ENCODE data around the gene SPSB4. TPM values are rescaled to one million over a fixed set of nuclear protein-coding genes. Genes with fewer than 3 reads are reported as not detected.

The SPSB4 gene
- total RNA-seq, 4 donors from 2014 or later: 0.14 TPM; not detected in 3

DNA sequence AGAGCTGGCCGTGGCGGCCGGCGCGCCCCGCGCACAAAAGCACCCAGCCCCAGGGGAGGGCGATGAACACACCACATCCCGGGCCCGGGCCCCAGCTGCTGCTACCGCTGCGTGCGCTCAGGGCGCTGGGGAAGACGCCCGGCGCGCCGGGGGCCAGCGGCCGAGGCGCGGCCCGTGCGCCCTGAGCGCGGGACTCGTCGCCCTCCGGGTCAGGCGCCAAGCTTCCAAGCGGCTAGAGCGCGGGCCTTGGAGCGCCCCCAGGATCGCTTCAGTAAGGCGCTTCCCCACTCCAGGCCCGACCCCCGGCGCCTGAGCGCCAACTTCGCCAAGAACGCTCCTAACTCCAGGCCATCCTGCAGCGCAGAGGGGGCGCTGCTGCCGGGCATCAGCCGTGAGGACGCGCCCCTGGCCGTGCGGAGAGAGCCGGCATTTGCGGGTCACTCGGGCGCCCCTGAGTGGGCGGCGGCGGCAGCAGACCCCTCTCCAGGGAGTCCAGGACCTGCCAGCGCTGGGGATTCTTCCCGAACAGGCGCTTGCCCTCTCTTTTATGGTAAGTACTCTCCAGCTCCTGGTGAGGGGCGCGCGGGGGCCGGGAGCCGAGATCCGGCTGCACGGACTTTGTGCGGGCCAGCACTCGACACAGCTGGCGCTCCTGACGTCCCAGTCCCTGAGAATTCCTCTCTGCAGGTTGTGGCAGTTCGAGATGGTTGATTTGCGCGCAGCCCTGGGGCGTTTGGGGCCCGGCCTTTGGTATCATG, 475 bp downstream of the SPSB4 start:
- Histone ChIP-seq H3K27ac (no peak overlapping the region), H3K36me3 (no peaks in the 10 kb centered on the region), H3K9me3 (no peaks in the 10 kb centered on the region), H3K27me3 (peaks cover 70% of the 10 kb centered on the region), H3K4me1 (peaks cover 0 to 19% (median 12%) of the 10 kb centered on the region in 4 donors), H3K4me3 (peak overlapping the region in 3 of 4 donors; percentile 27 to 49 (median 37))
- no peak for DNase-seq
- in situ Hi-C loops (cut with MboI; ENCODE audit: low pct_ligation_motif_present in 1 of 4, low pct_unique_long_range_greater_than_20kb in 1 of 4, low sequenced_read_pairs in 3 of 4): no loop called here
- WGBS, 2 donors (ENCODE audit: low coverage in 1 of 2): 2% methylated on average over 48 of the region's 77 CpGs; no CpG with 5 or more reads in 1 of the 2 donors
- TF ChIP-seq POLR2AphosphoS5 (IDR thresholded peaks at IDR 0.05) (no peak), POLR2A (IDR thresholded peaks at IDR 0.05) (no peak), EP300 (IDR thresholded peaks at IDR 0.05; ENCODE audit: low read depth) (no peak), CTCF (IDR thresholded peaks at IDR 0.05) (no peak)
- intact Hi-C loops (cut with DNase I; ENCODE audit: low total_unique reads): no loop called here

- Histone ChIP-seq H3K9me3 (no peaks in the 10 kb centered on the region), H3K27ac (no peak overlapping the region), H3K27me3 (peaks cover 62% of the 10 kb centered on the region), H3K4me3 (peak overlapping the region in 2 of 4 donors; percentile 37 to 49), H3K4me1 (peaks cover 0 to 19% (median 12%) of the 10 kb centered on the region in 4 donors), H3K36me3 (no peaks in the 10 kb centered on the region)
- TF ChIP-seq POLR2AphosphoS5 (IDR thresholded peaks at IDR 0.05): no peak
- TF ChIP-seq EP300 (IDR thresholded peaks at IDR 0.05; ENCODE audit: low read depth): no peak
- intact Hi-C loops (cut with DNase I; ENCODE audit: low total_unique reads) (no loop called here), in situ Hi-C loops (cut with MboI; ENCODE audit: low pct_ligation_motif_present in 1 of 4, low pct_unique_long_range_greater_than_20kb in 1 of 4, low sequenced_read_pairs in 3 of 4) (no loop called here)
- 0 to 8% methylated on average over 1 to 48 of the region's 48 CpGs for WGBS, 2 donors (ENCODE audit: low coverage in 1 of 2)
- DNase-seq: no peak
Measured at GRCh38 chr3:141052201-141053069, 1.3 kb downstream of the SPSB4 start.

- no peak for TF ChIP-seq EP300 (IDR thresholded peaks at IDR 0.05; ENCODE audit: low read depth)
- TF ChIP-seq CTCF (IDR thresholded peaks at IDR 0.05): no peak
- TF ChIP-seq POLR2A (IDR thresholded peaks at IDR 0.05): no peak
- no peak for TF ChIP-seq POLR2AphosphoS5 (IDR thresholded peaks at IDR 0.05)
- H3K27ac ChIP-seq: no peak overlapping the region
- in situ Hi-C loops (cut with MboI; ENCODE audit: low pct_ligation_motif_present in 1 of 4, low pct_unique_long_range_greater_than_20kb in 1 of 4, low sequenced_read_pairs in 3 of 4) (no loop called here), intact Hi-C loops (cut with DNase I; ENCODE audit: low total_unique reads) (no loop called here)
- H3K4me1 ChIP-seq: peaks cover 0 to 19% (median 12%) of the 10 kb centered on the region in 4 donors
- no peak overlapping the region for H3K4me3 ChIP-seq
- DNase-seq: no peak
- H3K9me3 ChIP-seq: no peaks in the 10 kb centered on the region
- WGBS, 2 donors (ENCODE audit: low coverage in 1 of 2): 80 to 82% methylated on average over 5 of the region's 5 CpGs
- H3K36me3 ChIP-seq: no peaks in the 10 kb centered on the region
- H3K27me3 ChIP-seq: peaks cover 44% of the 10 kb centered on the region
Measured at GRCh38 chr3:141055136-141055535, 4.0 kb downstream of the SPSB4 start.

DNA sequence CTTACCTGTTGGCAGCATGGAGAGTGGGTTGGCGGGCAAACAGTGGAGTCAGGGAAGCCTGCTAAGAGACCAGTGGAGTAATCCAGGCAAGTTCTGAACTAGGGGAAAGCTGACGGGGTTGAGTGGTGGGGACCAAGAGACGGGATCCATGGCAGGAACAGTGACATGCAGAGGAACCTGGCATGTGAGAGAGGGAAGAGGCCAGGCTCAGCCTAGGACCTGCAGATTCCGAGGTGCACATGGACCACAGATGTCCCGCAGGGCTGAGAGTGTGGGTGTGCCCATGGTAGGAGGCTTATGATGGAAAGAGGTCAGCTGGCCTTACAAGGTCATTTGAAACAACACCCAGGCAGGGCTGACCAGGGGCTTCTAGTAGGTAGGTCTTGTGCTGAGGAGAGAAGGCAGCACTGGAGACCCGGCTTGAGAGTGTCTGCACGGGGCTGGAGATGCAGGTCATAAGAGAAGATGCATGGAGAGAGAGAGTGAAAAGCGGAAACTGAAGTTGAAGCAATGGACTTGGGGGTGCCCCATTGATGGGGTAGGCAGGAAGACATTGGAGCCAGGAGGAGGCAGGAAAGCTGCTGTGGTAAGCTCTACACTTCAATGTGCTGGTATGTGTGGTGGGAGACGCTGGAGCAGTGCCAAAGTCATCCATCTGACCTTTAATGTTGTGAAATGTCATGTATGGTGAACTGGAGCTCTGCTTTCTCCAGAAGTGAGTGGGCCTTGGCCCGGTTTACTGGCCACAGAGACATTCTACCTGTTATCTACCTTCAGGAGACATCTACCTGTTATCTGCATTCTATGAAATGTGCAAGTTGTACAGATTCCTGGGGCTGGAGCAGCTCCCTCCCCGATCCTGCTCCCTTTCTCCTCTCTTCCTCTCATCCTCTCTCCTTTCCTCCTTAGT, 4.6 kb downstream of the SPSB4 start:
- H3K9me3 ChIP-seq: no peaks in the 10 kb centered on the region
- in situ Hi-C loops (cut with MboI; ENCODE audit: low pct_ligation_motif_present in 1 of 4, low pct_unique_long_range_greater_than_20kb in 1 of 4, low sequenced_read_pairs in 3 of 4) (no loop called here), intact Hi-C loops (cut with DNase I; ENCODE audit: low total_unique reads) (no loop called here)
- no peaks in the 10 kb centered on the region for H3K36me3 ChIP-seq
- H3K27me3 ChIP-seq: peaks cover 38% of the 10 kb centered on the region
- H3K4me3 ChIP-seq: no peak overlapping the region
- 83 to 86% methylated on average over 9 to 11 of the region's 11 CpGs for WGBS, 2 donors (ENCODE audit: low coverage in 1 of 2)
- no peak for DNase-seq
- H3K27ac ChIP-seq: no peak overlapping the region
- H3K4me1 ChIP-seq: peaks cover 0 to 16% (median 11%) of the 10 kb centered on the region in 4 donors
- TF ChIP-seq EP300 (IDR thresholded peaks at IDR 0.05; ENCODE audit: low read depth) (no peak), POLR2AphosphoS5 (IDR thresholded peaks at IDR 0.05) (no peak), CTCF (IDR thresholded peaks at IDR 0.05) (no peak), POLR2A (IDR thresholded peaks at IDR 0.05) (no peak)

Data from transverse colon (tissue), 4 donors.